Iris pigment epithelial cell (primary cell): ENCODE data around the gene TMEM229A.
"Not testable (repeated sequence)": the region's sequence is repeated elsewhere in the genome, so short reads cannot be mapped to it uniquely, and the experiment has no call there.

ENCODE experiments used
- DNase-seq: peaks from one replicate; pipeline ENCODE4 v3.0.0-alpha.2; 2011; ENCODE audit warnings: low read depth

The TMEM229A gene

DNA sequence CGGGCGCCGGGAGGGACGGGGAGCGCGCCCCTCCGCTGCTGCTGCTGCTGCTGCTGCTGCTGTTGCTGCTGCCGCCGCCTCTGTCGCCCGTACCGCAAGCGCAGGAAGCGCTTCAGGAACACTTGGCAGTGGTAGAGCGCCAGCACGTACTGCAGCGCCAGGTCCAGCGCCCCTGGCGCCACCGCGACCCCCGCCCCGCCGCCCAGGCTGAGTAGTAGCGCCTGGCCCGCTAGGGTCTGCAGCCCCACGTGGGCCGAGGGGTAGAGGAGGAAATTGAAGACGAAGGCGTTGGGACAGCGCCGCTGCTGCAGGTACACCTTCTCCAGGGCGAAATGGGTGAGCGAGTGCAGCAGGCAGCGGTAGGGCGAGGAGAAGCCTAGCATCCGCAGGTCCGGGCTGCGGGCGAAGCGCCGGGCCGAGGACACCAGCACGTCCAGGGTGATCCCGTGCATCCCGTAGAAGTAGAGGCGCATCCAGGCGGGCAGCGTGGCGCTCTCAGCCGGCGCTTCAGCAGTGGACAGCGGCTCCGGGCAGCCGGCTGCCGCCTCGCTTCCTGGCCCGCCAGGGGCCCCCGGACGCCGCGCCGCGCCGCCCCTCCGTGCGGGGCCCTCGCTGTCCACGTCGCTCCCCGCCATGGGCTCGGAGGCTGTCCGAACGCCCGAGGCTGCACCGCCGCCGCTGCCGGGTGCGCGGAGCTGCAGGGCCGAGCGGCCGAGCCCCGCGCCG lies at the start of gene TMEM229A:
TMEM229A (minus strand) TSS at position 699 of the 726 bp plus-strand sequence; CDS start at position 635, 64 bp downstream.
- DNase-seq: peak; percentile 45

DNA sequence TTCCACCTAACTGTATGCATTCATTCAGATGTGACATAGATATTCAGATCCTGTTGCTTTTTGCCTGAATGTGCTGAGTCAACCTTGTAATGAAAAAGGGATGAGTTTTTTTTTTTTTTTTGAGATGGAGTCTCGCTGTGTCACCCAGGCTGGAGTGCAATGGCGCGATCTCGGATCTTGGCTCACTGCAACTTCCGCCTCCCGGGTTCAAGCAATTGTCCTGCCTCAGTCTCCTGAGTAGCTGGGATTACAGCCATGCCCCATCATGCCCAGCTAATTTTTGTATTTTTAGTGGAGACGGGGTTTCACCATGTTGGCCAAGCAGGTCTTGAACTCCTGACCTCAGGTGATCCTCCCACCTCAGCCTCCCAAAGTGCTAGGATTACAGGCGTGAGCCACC lies 49.4 kb upstream of the TMEM229A start:
- DNase-seq: not testable (repeated sequence)

DNA sequence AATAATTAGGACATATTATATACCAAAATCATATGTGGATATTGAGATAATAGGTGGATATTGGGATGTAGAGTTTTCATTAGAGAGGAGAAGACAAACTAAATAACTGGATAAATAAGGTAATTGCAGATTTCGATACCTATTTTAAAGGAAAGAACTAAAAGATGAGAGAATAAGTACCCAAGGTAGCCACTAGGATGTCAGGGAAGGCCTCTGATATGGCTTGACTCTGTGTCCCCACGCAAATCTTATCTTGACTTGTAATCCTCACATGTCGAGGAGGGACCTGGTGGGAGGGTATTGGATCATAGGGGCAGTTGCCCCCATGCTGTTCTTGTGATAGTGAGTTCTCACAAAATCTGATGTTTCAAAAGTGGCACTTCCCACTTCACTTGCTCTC lies 44.7 kb upstream of the TMEM229A start:
- no peak for DNase-seq

DNA sequence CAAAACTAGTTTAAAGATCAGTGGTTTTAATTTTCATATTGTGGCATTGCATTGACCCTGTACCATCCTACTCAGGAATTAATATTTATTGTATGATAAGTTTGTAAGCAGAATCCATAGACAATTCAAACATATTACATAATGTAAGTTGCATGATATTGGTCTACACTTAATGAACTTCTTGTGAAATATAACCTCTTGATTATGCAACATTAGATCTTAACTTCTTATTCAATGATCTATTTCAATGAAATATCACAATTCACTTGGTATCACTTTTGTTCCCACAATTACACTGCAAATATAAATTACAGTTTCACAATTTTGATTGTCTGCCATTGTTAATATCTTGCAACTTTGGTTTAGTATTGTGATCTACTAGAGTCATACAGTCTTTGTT lies 44.0 kb upstream of the TMEM229A start:
- no peak for DNase-seq

DNA sequence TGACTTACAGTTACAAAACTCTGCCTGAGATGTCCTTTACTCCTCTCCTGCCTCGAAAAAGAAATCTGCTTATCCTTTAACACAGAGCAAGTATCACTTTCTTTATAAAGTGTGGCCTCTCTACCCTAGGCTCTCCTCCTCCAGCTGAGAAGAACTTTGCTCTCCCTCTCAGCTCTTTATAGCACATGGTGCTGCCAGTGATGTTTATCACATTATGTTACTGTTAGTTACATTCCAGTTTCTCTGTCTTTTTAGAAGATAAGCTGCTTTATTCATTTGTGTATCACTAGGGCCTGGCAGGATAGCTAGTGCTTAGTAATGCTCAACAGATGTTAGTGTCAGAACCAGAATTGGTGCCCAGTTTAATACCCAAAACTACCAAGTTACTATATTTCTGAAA lies 41.1 kb upstream of the TMEM229A start:
- no peak for DNase-seq

DNA sequence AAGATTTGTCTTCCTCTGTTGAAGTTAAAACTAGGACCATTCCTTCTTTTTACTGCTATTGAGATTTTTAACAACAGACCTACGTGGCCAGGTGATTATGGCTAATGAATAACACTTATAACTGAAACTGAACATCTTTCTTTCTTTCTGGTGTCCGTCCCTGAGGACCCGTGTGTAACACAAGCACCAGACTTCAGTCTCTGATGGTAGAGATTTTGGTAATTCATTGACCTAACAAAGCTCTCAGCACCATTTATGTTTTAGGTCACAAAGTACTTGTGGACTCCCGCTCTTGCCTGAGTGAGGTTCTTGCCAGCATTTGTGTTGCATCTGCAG lies 40.4 kb upstream of the TMEM229A start:
- no peak for DNase-seq

DNA sequence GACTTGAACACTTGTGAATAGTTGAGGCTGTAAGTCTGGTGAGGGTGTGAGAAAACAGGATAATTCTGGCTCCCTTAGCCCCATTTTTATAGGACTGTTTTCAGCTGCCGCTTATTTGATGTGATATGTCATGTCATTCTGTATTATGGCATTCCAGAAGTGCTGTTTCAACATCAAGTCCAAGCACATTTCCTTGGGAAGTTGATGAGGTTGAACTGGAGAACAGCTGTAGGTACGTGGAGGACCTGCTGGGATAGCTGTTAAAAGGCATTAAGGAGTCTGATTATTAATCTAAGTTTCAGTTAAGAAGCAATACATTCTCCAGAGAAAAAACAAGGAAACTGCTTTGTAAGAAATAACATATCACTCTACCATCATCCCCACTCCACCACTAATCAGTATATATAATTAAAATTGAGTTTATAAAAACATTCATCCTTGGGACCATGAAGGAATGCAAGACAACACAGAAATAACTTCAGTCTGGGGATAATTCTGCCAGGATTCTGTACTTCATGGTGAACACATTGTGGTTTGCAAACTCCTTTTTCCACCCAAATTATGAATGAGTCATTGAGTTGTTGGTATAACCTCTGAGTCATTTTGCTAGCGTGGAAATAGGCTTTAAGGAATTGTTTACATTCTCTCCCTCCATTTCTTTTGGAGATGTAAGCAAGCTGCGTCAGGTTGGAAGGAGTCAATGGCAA lies 39.9 kb upstream of the TMEM229A start:
- peak; percentile 87 for DNase-seq

DNA sequence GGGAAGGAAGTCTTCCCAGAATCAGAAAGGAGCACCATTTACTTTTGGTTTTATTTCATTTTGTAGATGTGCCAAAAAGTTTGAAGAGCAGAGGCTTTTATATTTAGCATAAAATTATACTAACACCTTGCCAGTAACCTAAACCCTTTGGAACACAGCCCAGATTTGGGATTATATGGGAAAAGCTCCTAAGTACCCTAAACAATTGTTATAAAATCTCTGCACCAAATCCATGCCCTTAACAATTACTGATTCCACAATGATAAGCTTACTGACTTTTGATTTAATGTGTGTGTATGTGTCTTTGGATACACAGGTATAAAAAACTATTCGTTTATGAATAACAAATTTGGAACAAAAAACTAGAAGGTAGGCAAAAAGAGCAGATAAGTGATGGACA lies 39.0 kb upstream of the TMEM229A start:
- no peak for DNase-seq

DNA sequence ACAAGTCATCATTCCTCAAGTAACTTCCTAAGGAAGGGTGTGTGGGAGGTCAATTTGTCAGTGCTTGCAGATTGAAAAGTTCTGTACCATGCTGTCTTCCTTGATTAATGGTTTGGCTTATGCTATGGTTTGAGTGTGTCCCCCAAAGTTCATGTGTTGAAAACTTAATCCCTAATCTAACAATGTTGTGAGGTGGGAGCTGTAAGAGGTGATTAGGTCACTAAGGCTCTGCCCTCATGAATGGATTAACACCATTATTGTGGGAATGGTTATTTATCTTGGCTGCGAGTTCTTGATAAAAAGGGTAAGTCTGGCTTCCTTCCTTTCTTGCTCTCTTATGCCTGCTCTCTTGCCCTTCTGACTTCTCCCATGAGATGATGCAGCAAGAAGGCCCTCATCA lies 29.3 kb upstream of the TMEM229A start:
- DNase-seq: no peak

DNA sequence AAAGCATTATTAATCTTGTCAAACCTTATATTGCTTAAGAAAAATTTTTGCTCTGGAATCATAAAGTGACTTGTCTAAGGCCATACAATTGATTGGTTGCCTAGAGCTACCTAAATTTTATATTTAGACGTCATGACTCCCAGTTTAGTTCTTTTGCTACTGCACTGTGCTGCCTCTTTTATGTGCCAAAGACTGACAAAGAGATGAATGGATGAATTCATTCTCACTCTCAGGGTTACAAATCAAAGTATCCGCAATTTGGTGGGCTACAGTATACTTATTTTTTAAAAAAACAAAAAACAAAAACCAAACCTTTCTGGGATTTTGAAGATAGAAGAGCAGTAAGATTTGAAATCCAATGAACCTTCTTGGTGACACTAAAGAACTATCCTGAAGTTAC lies 27.7 kb upstream of the TMEM229A start:
- DNase-seq: no peak

DNA sequence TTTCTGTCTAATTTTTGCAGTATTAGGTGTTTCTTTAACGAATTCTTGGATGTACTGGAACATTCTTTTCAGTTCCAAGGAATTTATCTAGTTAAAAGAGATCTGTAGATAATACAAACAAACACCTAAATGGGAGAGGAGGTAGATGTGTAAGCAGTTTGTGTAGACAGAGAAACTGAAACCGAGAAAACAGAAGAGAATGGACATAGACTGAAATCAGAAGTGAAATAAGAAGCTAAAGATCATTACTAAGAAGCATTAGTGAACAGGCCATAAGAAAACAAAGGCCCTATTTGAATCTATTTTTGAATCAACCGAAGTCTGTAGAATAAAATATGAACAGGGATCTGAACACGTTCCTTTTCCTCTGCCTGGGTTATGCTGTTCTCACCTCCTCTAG lies 26.5 kb upstream of the TMEM229A start:
- no peak for DNase-seq

DNA sequence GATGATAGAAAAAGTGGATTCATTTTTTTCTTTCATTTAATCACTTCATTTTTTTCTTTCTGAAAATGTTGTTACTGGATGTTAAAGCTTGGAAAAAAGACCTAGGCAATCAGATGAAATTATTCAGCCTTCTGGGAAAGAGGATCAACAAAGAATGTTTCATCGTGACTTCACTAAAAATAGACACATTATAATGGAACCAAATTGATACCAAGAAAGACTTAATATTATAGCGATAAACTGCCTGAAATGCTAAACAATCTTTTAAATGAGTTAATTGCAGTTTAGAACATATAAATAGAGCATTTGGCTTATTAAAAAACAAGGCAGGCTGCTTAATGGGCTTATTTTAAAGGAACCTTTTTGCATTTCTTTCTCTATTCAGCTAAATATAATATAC lies 25.6 kb upstream of the TMEM229A start:
- DNase-seq: no peak

DNA sequence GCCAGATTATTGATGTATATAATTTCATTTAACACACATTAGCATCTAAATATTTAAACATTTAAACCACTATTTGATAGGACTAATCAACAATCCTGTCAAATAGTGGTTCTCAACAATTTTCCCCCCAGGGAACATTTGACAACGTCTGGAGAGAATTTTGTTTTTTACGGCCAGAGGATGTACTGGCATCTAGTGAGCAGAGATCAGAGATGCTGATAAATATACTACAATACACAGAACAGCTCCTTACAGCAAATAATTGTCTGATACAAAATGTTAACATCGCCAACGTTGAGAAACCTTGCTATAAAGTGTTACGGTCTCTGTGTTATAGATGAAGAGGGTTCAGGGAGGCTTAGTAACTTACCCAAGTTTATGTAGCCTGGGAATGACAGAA lies 25.0 kb upstream of the TMEM229A start:
- no peak for DNase-seq

DNA sequence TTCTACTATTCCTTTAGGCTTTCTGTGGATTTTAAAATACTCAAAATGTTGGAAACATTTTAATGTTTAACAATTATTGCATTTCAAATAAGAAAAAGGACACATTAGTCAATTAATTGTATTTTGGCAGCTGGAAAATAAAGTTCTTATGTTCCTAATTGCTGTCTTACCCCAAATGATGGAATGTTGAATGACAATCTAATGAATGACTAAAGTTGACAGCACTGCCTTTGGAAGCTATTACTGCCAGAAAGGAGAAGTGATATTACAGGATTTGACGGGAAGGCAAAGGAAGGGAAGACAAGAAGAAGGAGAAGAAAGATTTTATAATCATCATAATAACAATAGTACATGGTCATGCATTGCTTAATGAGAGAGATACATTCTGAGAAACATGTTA lies 23.4 kb upstream of the TMEM229A start:
- DNase-seq: no peak

DNA sequence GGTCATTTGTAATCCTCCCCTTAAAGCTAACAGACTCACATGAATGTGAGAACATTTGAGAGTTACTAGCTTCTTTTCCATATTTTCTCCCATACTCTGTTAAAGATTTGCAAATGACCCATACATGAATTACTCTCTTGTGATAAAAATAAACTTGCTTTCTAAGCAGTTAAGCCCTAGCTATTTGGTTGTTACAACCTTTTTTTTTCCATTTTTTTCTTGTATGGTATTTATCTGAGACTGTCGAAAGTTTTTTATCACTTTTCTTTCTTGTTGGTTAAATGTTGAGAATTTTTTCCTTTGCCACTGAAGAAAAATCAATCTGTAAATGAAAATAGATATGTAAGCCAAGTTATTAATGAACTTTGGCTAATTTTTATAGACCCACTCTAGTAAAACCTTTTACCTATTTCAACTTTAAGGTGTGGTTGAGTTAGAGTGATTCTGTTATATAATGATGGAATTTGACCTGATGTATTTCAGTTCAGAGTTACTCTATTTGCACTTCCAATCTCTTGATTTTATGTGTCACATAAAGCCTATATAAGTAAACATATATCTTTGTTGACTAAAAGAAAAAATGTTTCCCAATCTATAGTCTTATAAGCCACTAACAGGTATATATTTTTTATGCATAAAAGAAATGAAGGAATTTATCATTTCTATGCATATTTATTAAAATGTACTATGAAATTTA lies 19.0 kb upstream of the TMEM229A start:
- no peak for DNase-seq

DNA sequence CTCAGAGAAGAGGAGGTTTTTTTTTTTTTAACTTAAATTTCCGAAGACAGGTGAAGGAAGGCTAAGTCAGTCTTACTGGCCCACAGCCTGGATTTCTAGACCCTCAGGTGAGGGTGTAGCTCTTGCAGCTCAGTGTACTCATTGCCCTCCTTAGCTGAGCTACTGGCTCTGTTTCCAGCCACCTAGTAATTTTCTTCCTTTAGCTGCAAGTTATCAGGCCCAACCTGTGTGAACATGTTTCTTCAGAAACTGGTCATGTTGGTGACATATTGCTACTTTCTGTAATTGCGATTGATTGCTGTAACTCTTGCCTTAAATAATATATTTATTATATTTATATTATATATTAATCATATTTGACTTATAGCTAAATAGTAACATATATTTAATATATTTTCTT lies 10.0 kb upstream of the TMEM229A start:
- DNase-seq: no peak

DNA sequence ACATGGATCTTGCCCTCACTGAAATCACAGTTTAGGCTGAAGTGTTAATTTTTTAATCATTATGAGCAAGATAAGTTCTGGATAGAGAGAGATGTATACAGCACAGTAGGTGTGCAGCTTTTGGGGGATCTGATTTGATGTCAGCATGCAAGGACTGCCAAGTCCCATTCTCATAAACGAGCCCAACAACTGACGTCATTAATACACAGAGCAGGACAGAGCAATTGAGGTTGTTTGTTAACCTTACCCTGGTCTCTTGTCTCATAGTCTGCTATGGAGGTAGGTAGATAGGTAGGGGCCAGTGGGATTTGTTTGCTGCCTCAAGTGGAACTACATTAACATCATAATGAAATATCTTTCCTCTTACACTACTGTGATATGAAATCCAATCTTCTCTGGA lies 8.6 kb upstream of the TMEM229A start:
- DNase-seq: no peak

DNA sequence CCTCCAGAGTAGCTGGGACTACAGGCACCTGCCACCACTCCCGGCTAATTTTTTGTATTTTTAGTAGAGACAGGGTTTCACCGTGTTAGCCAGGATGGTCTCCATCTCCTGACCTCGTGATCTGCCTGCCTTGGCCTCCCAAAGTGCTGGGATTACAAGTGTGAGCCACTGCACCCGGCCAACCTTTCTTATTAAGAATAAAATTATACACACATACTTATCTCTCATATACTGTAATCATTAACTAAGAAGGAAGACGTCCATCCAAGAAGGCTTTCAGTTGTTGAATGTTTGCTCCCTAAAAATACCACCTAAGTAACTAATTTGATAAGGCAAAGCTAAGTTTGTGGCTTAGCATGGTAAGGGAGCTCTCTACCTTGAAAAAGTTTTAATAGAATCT lies 5.0 kb upstream of the TMEM229A start:
- DNase-seq: not testable (repeated sequence)

DNA sequence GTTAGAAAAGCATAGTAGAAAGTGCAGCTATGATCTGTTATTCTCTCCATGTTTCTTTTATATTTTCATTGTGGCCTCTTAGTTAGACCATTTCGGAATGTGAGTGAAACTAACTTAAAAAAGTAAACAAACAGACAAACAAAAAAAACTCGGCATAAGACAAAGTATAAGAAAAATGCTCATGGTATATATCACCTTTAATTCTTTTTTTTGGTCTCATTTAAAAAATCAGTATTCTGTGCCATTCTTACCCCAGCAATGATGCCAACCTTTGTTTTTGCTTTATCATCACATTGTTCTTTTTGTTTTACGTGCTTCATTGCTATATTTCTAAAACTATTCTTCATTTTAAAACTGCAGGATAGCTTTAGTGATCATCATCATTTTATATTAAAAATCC lies 2.8 kb upstream of the TMEM229A start:
- no peak for DNase-seq

DNA sequence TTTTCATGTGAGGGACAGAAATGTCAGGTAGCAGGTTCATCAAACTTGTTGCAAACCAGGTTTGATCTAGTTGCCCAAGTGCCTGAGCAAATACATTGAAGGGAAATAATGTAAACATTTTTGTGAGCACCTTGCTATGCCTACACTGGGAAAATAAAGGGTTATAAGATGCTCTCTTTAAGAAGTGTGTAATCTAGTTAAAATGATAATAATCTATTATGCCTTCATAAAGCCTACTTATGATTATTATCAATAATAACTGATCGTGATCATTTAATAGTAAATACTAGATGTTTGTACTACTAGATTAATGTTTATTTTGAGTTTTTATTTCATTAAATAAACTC lies 1.9 kb upstream of the TMEM229A start:
- no peak for DNase-seq

DNA sequence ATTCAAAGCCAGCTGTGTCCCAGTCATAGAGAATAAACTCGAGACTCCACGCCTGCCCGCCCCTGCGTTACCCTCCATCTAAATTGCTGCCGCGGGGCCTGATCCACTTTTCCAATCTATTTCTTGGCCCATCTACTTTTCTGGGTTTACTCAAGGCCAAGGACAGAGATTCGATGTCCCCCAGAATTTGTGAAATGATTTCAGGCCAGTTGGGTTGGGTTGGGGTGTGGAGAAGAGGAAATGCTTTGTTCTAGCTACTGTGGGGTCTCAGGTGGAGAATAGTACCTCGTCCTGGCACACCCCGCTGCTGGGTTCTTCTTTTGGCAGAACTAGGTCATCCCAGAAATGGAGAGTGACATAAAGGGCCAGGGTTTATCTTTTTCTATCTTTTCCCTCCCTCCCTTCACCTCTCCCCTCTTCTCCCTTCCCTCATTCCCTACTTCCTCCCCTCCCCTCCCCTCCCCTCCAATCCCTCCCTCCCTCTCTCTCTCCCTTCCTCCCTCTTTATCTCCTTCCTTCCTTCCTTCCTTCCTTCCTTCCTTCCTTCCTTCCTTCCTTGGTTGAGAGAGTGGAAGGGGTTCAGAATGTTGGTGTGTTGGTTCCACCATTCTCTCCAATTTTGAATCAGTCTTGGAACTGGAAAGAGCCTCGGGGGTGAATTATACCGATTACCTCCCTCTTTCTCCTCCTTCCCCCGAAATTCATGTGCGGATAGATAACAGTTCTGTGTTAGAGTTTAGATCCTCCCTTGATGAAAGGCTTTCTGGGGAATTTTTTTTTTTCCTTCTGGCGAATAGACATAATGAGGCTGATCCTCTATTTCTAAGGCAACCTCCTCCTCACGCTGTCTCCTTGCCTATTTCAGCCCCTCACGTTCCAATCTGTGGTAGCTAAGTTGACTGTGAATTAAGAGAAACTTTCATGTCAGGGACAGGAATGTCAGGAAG lies 1.2 kb upstream of the TMEM229A start:
- DNase-seq: no peak

DNA sequence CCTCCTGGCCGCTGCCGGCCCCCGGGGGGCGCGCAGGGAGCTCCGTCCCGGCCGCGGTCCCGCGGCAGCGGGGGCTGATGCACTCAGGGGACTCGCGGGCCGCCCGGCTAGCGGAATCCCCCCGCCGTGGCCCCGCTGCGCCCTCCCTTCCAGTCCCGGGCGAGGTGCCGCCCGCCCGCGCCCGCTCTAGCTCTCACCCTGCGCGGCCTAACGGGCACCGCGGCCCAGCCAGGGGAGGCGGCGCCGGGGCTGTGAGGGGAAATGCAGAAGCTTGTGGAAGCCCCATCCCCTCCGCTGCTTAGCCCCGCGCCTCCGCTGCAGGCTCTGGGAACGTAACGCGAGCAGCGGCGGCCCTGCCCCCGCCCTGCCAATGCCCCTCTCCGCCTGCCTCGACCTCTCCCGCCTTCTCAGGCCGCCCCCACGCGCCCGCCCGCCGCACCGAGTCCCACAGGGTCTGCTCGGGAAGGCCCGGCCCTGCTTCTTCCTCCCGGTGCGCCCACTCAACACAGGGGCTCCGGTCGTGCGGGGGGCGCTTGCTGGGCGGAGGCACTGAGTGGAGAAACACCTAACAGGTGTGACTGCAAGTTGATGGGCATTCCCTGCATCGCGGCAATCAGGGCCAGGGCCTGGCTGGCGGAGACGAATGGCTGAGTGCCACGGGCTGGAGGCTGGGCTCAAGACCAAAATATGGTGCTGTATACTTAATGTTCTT lies 384 bp upstream of the TMEM229A start:
- DNase-seq: no peak
